Endothelial cell of umbilical vein (primary cell): ENCODE data around the gene PKN2. TPM values are rescaled to one million over a fixed set of nuclear protein-coding genes. Genes with fewer than 3 reads are reported as not detected.

Experiments
- BruUV-seq: library from RNA; stranded (reverse); fragments of 400-500 nt; replicated peaks from 2 replicates; lab custom pipeline; 2021; lab: Mats Ljungman, UMichigan
- CTCF ChIA-PET: fragments of 300-600, 350-600 bp; sonication (Branson Sonifier 250); formaldehyde crosslinking; loops from one replicate; lab custom pipeline; 2021; ENCODE audit warnings: antibody characterized with exemption, inconsistent platforms; lab: Charles Lee
- POLR2A ChIA-PET: fragments of 300-600, 350-600 bp; sonication (Branson Sonifier 250); formaldehyde crosslinking; loops from one replicate; lab custom pipeline; 2021; ENCODE audit warnings: antibody characterized with exemption, inconsistent platforms; lab: Charles Lee
- DNase-seq: peaks from one replicate; pipeline ENCODE4 v3.0.0-alpha.2; 2011; ENCODE audit warnings: low read depth, low spot score
- FAIRE-seq: peaks from 2 replicates; lab custom pipeline; 2011; peaks lifted over from hg19 to GRCh38; lab: Jason Lieb, UNC
- H2AFZ ChIP-seq: 2 replicates; pipeline ENCODE4 v1.6.0; 2012; ENCODE audit warnings: low read depth, low read length, control low read depth, inconsistent platforms
- H3K27ac ChIP-seq: 2 replicates; pipeline ENCODE4 v1.5.1; 2011; ENCODE audit warnings: low read depth, mild to moderate bottlenecking, control low read depth, low read length, moderate library complexity; ENCODE audit not compliant: insufficient read depth
- H3K27me3 ChIP-seq, 2 experiments: 2 replicates each; pipeline versions ENCODE4 v1.6.0 to v1.6.1; 2011; ENCODE audit warnings: low read length in 2 of 2, mixed read lengths in 1 of 2; ENCODE audit not compliant: control insufficient read depth in 2 of 2, insufficient read depth in 2 of 2
- H3K36me3 ChIP-seq, 2 experiments: 2 replicates in 1 of 2; 3 replicates in 1 of 2; pipeline ENCODE4 v1.5.1; 2011; ENCODE audit warnings: low read length in 2 of 2, mild to moderate bottlenecking in 1 of 2, moderate library complexity in 1 of 2; ENCODE audit not compliant: control insufficient read depth in 2 of 2, insufficient read depth in 2 of 2; ENCODE audit errors: extremely low read depth in 1 of 2
- H3K4me1 ChIP-seq: 3 replicates; pipeline ENCODE4 v1.5.1; 2011; ENCODE audit warnings: mild to moderate bottlenecking, low read length; ENCODE audit not compliant: control insufficient read depth, insufficient read depth; ENCODE audit errors: extremely low read depth
- H3K4me2 ChIP-seq: 2 replicates; pipeline ENCODE4 v1.6.1; 2011; ENCODE audit warnings: low read length, control low read depth, mixed read lengths; ENCODE audit not compliant: insufficient read depth
- H3K4me3 ChIP-seq, 3 experiments: fragments of 200-600 bp in 1 of 3; sonication (generic), shearing (Covaris generic) in 1 of 3; replicated peaks in 1 of 3; 2 replicates each; pipeline ENCODE4 v1.5.1; 2011 to 2016; ENCODE audit warnings: control low read depth in 3 of 3, low read length in 3 of 3, mild to moderate bottlenecking in 2 of 3, inconsistent platforms in 1 of 3, low read depth in 1 of 3, moderate library complexity in 1 of 3; ENCODE audit not compliant: insufficient read depth in 1 of 3
- H3K79me2 ChIP-seq: 2 replicates; pipeline ENCODE4 v1.6.0; 2012; ENCODE audit warnings: low read length, inconsistent platforms; ENCODE audit not compliant: control insufficient read depth, insufficient read depth
- H3K9ac ChIP-seq: replicated peaks from 2 replicates; pipeline ENCODE3; 2011; ENCODE audit warnings: low read length, control low read depth; ENCODE audit not compliant: insufficient read depth; ENCODE audit errors: extremely low read depth
- H3K9me1 ChIP-seq: replicated peaks from 3 replicates; pipeline ENCODE4 v1.6.0; 2011; ENCODE audit warnings: mild to moderate bottlenecking, low read length; ENCODE audit not compliant: control insufficient read depth, insufficient read depth; ENCODE audit errors: extremely low read depth
- H3K9me3 ChIP-seq: replicated peaks from 2 replicates; pipeline ENCODE4 v1.5.1; 2012; ENCODE audit warnings: low read length, inconsistent platforms; ENCODE audit not compliant: control insufficient read depth, insufficient read depth
- H4K20me1 ChIP-seq: replicated peaks from 2 replicates; pipeline ENCODE3; 2011; ENCODE audit warnings: mild to moderate bottlenecking, low read length; ENCODE audit not compliant: control insufficient read depth, insufficient read depth; ENCODE audit errors: extremely low read depth
- EZH2 ChIP-seq: IDR thresholded peaks from 2 replicates; pipeline ENCODE4 v1.6.1; 2012; ENCODE audit warnings: borderline replicate concordance, low read depth, mild to moderate bottlenecking, moderate library complexity, low read length, inconsistent platforms; ENCODE audit not compliant: severe bottlenecking
- FOS ChIP-seq: IDR thresholded peaks from 2 replicates; pipeline ENCODE4 v1.6.1; 2011; ENCODE audit warnings: mild to moderate bottlenecking, low read length, moderate library complexity, borderline replicate concordance; ENCODE audit not compliant: insufficient read depth
- GATA2 ChIP-seq: IDR thresholded peaks from 2 replicates; pipeline ENCODE4 v1.7.0; 2011; ENCODE audit warnings: low read depth, mild to moderate bottlenecking, moderate library complexity, mixed read lengths, low read length; ENCODE audit not compliant: insufficient read length, insufficient read depth
- JUN ChIP-seq: IDR thresholded peaks from 2 replicates; pipeline ENCODE4 v1.6.1; 2011; ENCODE audit warnings: borderline replicate concordance, low read depth; ENCODE audit not compliant: insufficient read length, insufficient read depth
- MYC ChIP-seq: IDR thresholded peaks from one replicate; pipeline ENCODE4 v1.6.1; 2011; ENCODE audit warnings: mild to moderate bottlenecking, low read depth, low read length
- POLR2A ChIP-seq: IDR thresholded peaks from 2 replicates; pipeline ENCODE4 v1.6.1; 2012; ENCODE audit warnings: low read depth, mild to moderate bottlenecking, control low read depth, low read length
- POLR2AphosphoS5 ChIP-seq: IDR thresholded peaks from 2 replicates; pipeline ENCODE4 v1.6.1; 2012; ENCODE audit warnings: low read depth, mild to moderate bottlenecking, control low read depth, low read length, moderate library complexity; ENCODE audit not compliant: insufficient read depth
- dilution Hi-C: fragments of 300-500 bp; cut with MboI; formaldehyde crosslinking; loops from one replicate; pipeline ENCODE4 v1.15.0; 2019; ENCODE audit warnings: low sequenced_read_pairs; ENCODE audit not compliant: extremely low pct_ligation_motif_present
- intact Hi-C: fragments of 100-400 bp; cut with micrococcal nuclease; formaldehyde crosslinking; loops from one replicate; pipeline ENCODE4 v1.10.0; 2022
- polyA plus RNA-seq, 4 experiments: library from polyadenylated mRNA; depleted of rRNA in 3 of 4; stranded (reverse) in 3 of 4; unstranded in 1 of 4; fragments of >200 nt; gene quantifications; 2 replicates each; pipeline versions ENCODE4 v1.2.1 to v1.2.3, GENCODE V29; 2011 to 2012; ENCODE audit warnings: missing spikeins in 1 of 4
- total RNA-seq: library from RNA; stranded (reverse); gene quantifications from 2 replicates; pipeline ENCODE4 v1.2.3, GENCODE V29; 2021
- TF ChIP-seq, protein P1 (sequence below), 2 donors: IDR thresholded peaks; 1 replicate in 1 of 2; 2 replicates in 1 of 2; pipeline ENCODE4 v1.5.1; 2011; ENCODE audit warnings: low read length in 2 of 2, mild to moderate bottlenecking in 2 of 2, moderate library complexity in 2 of 2, control low read depth in 1 of 2, inconsistent platforms in 1 of 2, low read depth in 1 of 2; ENCODE audit not compliant: insufficient read depth in 1 of 2; ENCODE audit errors: extremely low read depth in 1 of 2
- TF ChIP-seq, protein P2 (sequence below): IDR thresholded peaks from 2 replicates; pipeline ENCODE4 v1.6.1; 2011; ENCODE audit not compliant: insufficient read depth, insufficient read length

PKN2 gene
- total and polyA plus RNA-seq, 2 donors (not counting 3 experiments of a cell fraction or from before 2014, with no cell fraction given), result 11.5 to 47.3 TPM

DNA sequence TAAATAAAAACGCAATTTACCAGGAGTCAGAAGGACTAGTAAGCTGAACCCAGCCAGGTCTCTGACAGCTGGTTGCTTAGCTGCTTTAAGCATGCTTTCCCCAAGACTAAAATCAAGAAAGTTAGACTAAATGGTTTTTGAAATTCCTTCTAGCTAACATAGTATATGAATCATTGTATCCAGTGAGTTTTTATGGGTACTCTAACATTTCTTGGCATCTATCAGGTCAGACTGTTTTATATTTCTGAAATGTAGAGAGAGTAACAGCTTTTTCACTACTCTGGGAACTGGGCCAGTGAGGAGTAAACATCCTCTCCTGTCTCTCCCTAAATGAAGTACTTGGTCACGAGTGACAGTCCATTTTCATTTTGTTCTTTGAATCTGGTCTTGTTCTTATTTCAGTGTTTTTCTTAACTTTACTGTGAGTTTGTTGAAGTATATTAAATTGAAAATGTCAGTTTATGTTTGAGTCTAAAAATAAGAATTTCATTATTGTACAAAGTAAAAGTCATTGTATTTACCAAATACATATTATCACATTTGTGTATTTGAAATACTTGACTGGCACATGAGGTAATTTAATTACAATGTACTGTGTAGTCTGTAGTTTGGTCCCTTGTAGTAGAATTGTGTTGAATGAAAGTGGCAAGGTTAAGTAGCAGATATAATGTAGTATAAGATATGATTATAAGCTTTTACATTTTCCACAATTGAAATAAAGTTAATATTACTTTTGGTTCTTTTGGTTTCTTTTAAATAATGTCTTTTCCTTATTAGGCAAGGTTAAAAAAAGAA is 47.6 kb downstream of the PKN2 start:
- Histone ChIP-seq H3K9me3 (no peaks in the 10 kb centered on the region), H3K4me2 (peak overlapping the region; percentile 42), H3K27ac (no peak overlapping the region), H2AFZ (no peak overlapping the region), H3K79me2 (peaks cover 77% of the 10 kb centered on the region), H3K4me3 (no peak overlapping the region), H3K9me1 (no peaks in the 10 kb centered on the region), H3K9ac (no peak overlapping the region), H3K4me1 (peaks cover 7% of the 10 kb centered on the region), H3K27me3 (no peaks in the 10 kb centered on the region), H3K36me3 (peaks cover 0 to 2% of the 10 kb centered on the region in 2 experiments), H4K20me1 (no peaks in the 10 kb centered on the region)
- POLR2A ChIA-PET, result no interaction called here
- DNase-seq (peak; percentile 85), FAIRE-seq (peak; percentile 24)
- BruUV-seq, result no TSS peak
- intact Hi-C loops (no loop called here), dilution Hi-C loops (no loop called here)
- CTCF ChIA-PET, result interaction anchor here (0.8 to 1.2 kb wide), 3 partner anchors 19 to 76 kb away, joined by 3 to 14 read pairs (median 3); no protein-coding TSS in a partner anchor
- TF ChIP-seq JUN (no peak), POLR2A (no peak), EZH2 (no peak), MYC (no peak), GATA2 (no peak), FOS (no peak), POLR2AphosphoS5 (no peak)
- TF ChIP-seq, protein P1, sequence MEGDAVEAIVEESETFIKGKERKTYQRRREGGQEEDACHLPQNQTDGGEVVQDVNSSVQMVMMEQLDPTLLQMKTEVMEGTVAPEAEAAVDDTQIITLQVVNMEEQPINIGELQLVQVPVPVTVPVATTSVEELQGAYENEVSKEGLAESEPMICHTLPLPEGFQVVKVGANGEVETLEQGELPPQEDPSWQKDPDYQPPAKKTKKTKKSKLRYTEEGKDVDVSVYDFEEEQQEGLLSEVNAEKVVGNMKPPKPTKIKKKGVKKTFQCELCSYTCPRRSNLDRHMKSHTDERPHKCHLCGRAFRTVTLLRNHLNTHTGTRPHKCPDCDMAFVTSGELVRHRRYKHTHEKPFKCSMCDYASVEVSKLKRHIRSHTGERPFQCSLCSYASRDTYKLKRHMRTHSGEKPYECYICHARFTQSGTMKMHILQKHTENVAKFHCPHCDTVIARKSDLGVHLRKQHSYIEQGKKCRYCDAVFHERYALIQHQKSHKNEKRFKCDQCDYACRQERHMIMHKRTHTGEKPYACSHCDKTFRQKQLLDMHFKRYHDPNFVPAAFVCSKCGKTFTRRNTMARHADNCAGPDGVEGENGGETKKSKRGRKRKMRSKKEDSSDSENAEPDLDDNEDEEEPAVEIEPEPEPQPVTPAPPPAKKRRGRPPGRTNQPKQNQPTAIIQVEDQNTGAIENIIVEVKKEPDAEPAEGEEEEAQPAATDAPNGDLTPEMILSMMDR (IDR thresholded peaks at IDR 0.05; ENCODE audit: extremely low read depth in 1 of 2, insufficient read depth in 1 of 2, low read depth in 1 of 2, low read length in 2 of 2), result no peak
- TF ChIP-seq, protein P2, sequence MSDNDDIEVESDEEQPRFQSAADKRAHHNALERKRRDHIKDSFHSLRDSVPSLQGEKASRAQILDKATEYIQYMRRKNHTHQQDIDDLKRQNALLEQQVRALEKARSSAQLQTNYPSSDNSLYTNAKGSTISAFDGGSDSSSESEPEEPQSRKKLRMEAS, result no peak
